GM12873 (cell line): Measurements from ENCODE around the gene SAYSD1.

Experiments used
- TF ChIP-seq, protein P1 (sequence below): IDR thresholded peaks from 2 replicates; pipeline ENCODE4 v1.5.1; 2012; ENCODE audit warnings: low read depth, mild to moderate bottlenecking, moderate library complexity, low read length, control low read depth; ENCODE audit not compliant: insufficient read depth; ENCODE audit errors: missing control alignments

The SAYSD1 gene

DNA sequence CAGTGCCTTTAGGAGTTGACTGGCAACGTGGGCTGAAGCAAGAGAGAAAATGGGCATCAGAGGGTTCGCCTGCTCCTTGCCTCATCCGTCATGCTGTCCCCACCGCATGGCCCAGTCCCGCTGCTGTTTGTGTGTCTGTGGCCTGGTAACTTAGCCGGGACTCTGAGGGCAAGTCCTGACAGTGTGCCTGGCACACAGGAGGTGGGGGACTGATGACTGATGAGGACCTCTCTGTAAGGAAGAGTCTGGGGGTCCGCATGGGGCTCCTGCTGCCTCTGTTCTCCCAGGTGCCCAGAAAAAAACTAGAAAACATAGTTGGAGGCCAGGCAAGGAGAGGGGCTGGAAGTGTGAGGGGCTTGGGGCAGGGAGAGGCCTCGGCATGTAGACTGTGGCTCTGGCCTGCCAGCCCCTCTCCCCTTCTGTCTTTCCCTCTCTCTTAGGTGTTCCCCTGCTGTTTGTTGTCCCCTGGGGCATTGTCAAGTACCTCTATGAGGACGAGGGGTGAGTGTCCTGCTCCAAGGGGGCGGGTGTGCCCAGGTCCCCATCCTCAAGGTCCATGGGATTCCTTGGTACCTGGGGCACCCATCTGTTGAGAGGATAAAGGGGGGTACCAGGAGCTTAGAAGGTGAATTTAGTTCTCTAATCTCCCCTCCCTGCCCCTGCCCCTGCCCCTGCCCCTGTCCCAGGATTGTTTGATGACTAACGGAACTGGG is 36.9 kb downstream of the SAYSD1 start:
- TF ChIP-seq, protein P1, sequence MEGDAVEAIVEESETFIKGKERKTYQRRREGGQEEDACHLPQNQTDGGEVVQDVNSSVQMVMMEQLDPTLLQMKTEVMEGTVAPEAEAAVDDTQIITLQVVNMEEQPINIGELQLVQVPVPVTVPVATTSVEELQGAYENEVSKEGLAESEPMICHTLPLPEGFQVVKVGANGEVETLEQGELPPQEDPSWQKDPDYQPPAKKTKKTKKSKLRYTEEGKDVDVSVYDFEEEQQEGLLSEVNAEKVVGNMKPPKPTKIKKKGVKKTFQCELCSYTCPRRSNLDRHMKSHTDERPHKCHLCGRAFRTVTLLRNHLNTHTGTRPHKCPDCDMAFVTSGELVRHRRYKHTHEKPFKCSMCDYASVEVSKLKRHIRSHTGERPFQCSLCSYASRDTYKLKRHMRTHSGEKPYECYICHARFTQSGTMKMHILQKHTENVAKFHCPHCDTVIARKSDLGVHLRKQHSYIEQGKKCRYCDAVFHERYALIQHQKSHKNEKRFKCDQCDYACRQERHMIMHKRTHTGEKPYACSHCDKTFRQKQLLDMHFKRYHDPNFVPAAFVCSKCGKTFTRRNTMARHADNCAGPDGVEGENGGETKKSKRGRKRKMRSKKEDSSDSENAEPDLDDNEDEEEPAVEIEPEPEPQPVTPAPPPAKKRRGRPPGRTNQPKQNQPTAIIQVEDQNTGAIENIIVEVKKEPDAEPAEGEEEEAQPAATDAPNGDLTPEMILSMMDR, result no peak

DNA sequence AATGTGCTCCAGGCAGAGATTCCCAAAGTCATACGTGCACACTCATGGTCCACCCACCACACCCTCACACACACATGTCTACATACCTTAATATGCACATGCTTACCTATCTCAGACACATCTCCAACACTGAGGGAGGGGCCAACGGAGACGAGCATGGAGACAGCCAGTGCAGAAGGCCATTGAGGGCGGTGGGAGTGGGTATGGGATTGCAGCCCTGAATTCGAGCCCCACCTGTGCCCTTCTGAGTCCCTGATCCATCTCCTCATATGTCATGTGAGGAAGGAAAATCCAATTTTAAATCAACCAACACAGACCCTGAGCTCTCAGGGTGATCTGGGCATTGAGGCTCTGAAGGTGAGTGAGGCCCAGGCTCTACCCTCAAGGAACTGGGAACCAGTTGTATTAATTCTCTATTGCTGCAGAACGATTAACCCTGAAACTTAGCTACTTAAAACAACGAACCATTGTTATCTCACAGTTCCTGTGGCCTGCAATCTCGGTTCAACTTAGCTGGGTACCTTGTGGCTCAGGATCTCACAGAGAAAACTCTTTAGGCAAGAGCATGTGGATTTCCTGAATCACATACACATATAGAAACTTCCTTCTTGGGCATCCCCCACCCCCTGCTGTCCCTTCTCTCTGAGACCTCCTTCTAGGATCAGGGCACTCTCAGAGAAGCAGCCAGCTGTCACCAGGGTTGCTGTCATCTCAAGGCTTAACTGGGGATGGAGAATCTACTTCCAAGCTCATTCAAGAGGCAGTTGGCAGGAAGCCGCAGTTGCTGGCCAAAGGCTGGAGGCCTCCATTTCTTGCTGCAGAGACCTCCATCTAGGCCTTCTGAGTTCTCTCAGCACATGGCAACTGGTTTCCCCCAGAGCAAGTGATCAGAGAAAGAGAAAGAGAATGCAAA is 38.1 kb downstream of the SAYSD1 start:
- TF ChIP-seq, protein P1, result no peak

DNA sequence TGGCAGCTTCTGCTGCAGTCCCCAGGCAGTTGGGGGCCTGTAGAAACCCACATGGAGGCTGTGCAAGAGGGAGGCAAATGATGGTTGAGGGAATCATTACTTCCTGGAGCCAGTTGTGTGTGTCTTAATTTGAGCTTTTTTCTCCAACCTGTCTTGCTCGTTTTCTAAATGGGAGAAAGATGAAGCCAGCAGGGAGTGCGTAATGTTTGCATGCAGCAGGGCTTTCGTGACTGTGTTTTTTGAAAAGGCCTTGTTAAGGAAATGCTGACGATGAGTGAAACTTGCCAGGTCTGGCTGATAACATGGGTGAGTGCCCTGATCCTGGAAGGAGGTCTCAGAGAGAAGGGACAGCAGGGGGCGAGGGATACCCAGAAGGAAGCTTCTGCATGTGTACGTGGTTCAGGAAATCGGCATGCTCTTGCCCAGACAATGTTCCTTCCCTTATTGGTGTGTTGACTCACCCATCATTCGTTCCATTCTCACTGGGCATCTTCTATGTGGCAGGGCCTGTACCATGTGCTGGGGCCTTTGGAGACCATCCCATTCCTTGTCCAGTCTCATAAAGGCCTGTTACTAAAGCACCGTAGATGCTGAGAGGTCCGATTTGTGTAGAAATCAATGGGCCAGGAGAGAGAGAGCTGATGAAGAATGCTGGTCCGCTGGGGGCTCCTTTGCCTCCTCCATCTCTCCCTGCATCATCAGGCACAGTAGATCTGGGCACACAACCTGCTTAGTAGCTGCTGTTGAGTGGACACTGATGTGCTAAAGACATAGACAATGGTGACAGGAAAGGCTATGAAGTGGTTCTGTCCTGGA is 39.0 kb downstream of the SAYSD1 start:
- TF ChIP-seq, protein P1, result no peak

DNA sequence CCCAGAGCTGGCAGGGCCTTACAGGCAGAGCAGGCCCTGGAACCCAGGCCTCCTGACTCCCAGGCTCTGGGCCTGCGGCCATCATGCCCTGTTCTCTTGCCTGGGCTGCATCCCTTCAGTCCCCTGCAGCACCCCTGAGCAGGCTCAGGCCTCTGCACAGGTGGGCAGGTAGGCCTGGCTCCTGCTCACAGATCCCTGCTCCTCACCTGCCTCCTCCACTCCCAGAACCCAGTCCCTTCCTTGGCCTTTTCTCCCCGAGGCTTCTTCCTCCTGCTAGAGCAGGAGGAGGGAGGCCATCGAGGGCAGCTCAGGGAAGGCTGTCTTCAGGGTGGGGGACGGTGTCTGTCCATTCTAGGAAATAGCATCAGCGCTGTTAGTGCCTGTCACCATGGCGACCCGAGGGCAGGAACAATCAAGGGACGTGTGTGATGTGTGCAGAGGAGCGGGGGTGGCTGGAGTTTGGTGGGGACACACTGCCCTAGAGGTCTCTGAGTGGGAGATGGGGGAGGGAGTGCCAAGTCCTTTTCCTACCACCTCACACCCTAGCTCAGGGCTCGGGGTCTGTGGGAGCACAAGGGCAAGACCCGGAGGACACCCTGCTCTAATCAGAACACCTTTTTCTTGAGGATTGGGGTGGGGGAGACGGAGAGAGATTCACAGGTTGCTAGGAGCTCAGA is 39.8 kb downstream of the SAYSD1 start:
- TF ChIP-seq, protein P1, result no peak

DNA sequence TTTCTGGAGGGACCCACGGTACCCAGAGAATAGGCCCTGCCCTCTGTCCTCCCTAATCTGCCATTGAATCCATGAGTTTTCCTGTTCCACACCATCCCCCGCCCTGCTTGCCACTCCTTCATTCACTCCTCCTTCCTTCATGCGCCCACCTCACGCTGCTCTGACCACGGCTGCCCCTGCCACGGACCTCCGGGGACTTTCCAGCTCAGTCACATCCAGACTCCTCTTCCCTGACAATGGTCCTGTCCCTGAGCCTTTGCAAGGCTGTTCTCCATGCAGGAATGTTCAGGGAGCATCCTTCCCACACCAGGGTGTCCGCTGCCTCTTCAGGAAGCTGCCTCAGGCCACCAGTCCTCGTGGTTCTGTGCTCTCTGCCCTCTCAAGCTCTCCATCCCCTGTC is 40.5 kb downstream of the SAYSD1 start:
- TF ChIP-seq, protein P1, result no peak

DNA sequence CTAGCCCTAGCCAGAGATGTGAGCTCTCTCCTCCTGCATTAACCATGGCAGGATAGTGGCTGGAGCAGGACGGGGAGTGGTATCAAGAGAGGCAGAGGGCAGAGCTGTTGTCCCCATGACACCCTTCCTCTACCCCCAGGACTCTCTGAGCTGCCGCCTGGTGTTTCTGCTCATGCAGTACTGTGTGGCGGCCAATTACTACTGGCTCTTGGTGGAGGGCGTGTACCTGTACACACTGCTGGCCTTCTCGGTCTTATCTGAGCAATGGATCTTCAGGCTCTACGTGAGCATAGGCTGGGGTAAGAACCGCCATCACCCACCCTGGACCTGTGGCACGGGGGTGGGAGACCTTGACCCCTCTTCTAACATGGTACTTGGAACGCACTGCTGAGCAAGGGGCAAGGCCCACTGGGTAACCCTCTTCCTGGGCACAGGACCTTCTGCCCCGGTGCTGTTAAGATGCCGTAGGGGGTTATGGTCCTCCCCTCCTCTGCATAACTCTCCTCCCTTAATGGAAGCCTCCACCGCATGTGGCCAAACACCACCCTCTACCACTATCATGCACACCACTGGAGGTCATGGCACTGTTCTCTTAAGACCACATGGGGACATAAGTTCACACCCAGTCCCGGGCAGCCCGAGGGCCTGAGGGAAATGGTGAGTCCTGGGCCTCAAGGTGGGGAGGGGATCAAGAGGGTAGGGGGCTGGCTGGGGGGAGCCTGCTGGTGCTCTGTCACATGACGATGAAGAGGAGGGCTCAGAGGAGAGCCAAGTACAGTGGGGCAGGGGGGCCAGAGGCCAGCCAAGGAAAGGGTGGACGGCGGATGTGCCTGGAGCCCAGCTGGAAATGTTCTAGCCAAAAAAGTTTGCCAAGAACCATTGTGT is 41.3 kb downstream of the SAYSD1 start:
- TF ChIP-seq, protein P1, result no peak
